Keratinocyte (primary cell): Measurements from ENCODE around the gene TDP1. TPM values are rescaled to one million over a fixed set of nuclear protein-coding genes. Genes with fewer than 3 reads are reported as not detected.

Experiments
- DNase-seq: peaks from one replicate; pipeline ENCODE4 v3.0.0-alpha.2; 2011; ENCODE audit warnings: low read depth, missing footprints, low spot score
- FAIRE-seq: peaks from 2 replicates; lab custom pipeline; 2011; peaks lifted over from hg19 to GRCh38; lab: Jason Lieb, UNC
- H2AFZ ChIP-seq: 2 replicates; pipeline ENCODE4 v1.6.0; 2012; ENCODE audit warnings: low read length, control low read depth, inconsistent platforms; ENCODE audit not compliant: control insufficient read depth
- H3K27ac ChIP-seq: 2 replicates; pipeline ENCODE4 v1.5.1; 2011; ENCODE audit warnings: low read length; ENCODE audit not compliant: control insufficient read depth, insufficient read depth
- H3K27me3 ChIP-seq: 3 replicates; pipeline ENCODE4 v1.6.0; 2011; ENCODE audit warnings: low read length; ENCODE audit not compliant: control insufficient read depth, insufficient read depth; ENCODE audit errors: extremely low read depth
- H3K36me3 ChIP-seq, 2 experiments: 2 replicates in 1 of 2; 3 replicates in 1 of 2; pipeline ENCODE4 v1.5.1; 2011; ENCODE audit warnings: low read length in 2 of 2, mild to moderate bottlenecking in 1 of 2; ENCODE audit not compliant: control insufficient read depth in 2 of 2, insufficient read depth in 2 of 2; ENCODE audit errors: extremely low read depth in 1 of 2
- H3K4me1 ChIP-seq: 3 replicates; pipeline ENCODE4 v1.5.1; 2011; ENCODE audit warnings: low read length; ENCODE audit not compliant: control insufficient read depth, insufficient read depth; ENCODE audit errors: extremely low read depth
- H3K4me2 ChIP-seq: 3 replicates; pipeline ENCODE4 v1.6.0; 2011; ENCODE audit warnings: low read depth, low read length; ENCODE audit not compliant: control insufficient read depth, insufficient read depth; ENCODE audit errors: extremely low read depth
- H3K4me3 ChIP-seq, 3 experiments: fragments of 200-600 bp in 1 of 3; sonication (generic) in 1 of 3; 2 replicates in 2 of 3; 3 replicates in 1 of 3; pipeline ENCODE4 v1.5.1; 2011 to 2016; ENCODE audit warnings: low read length in 3 of 3, mild to moderate bottlenecking in 3 of 3, control low read depth in 2 of 3, inconsistent platforms in 1 of 3, low read depth in 1 of 3, mixed read lengths in 1 of 3, mixed run types in 1 of 3, moderate library complexity in 1 of 3; ENCODE audit not compliant: control insufficient read depth in 2 of 3, insufficient read depth in 2 of 3; ENCODE audit errors: extremely low read depth in 1 of 3
- H3K79me2 ChIP-seq: 2 replicates; pipeline ENCODE4 v1.6.0; 2012; ENCODE audit warnings: low read length; ENCODE audit not compliant: control insufficient read depth, insufficient read depth
- H3K9ac ChIP-seq: 3 replicates; pipeline ENCODE4 v1.6.0; 2011; ENCODE audit warnings: low read length; ENCODE audit not compliant: control insufficient read depth, insufficient read depth; ENCODE audit errors: extremely low read depth
- H3K9me1 ChIP-seq: 3 replicates; pipeline ENCODE4 v1.6.0; 2011; ENCODE audit warnings: low read length; ENCODE audit not compliant: control insufficient read depth, insufficient read depth; ENCODE audit errors: extremely low read depth
- H3K9me3 ChIP-seq: 2 replicates; pipeline ENCODE4 v1.5.1; 2012; ENCODE audit warnings: low read depth, low read length; ENCODE audit not compliant: control insufficient read depth
- H4K20me1 ChIP-seq: 3 replicates; pipeline ENCODE4 v1.6.0; 2011; ENCODE audit warnings: low read length; ENCODE audit not compliant: control insufficient read depth, insufficient read depth; ENCODE audit errors: extremely low read depth
- CTCF ChIP-seq, 3 experiments: IDR thresholded peaks in 1 of 3; conservative IDR thresholded peaks in 1 of 3; optimal IDR thresholded peaks in 1 of 3; 2 replicates in 2 of 3; 3 replicates in 1 of 3; pipeline versions ENCODE3 to v1.5.1; 2011; ENCODE audit warnings: low read length in 3 of 3, mild to moderate bottlenecking in 3 of 3, moderate library complexity in 2 of 3, control low read depth in 1 of 3, inconsistent platforms in 1 of 3; ENCODE audit not compliant: insufficient read depth in 2 of 3; ENCODE audit errors: extremely low read depth in 1 of 3
- EZH2 ChIP-seq: IDR thresholded peaks from one replicate; pipeline ENCODE4 v1.6.1; 2012; ENCODE audit warnings: inconsistent platforms, mild to moderate bottlenecking, low read length, moderate library complexity
- dilution Hi-C: fragments of 300-500 bp; cut with MboI; formaldehyde crosslinking; loops from one replicate; pipeline ENCODE4 v1.7.0; 2020; ENCODE audit warnings: low sequenced_read_pairs; ENCODE audit not compliant: extremely low pct_ligation_motif_present
- polyA plus RNA-seq, 5 experiments: library from polyadenylated mRNA; depleted of rRNA in 3 of 5; stranded (reverse) in 3 of 5; stranded (forward) in 1 of 5; unstranded in 1 of 5; fragments of >200 nt; gene quantifications; 1 replicate in 1 of 5; 2 replicates in 3 of 5; 3 replicates in 1 of 5; pipeline versions ENCODE4 v1.2.1 to v1.2.3, GENCODE V29; 2011 to 2012; ENCODE audit warnings: missing spikeins in 2 of 5, low read depth in 1 of 5, low replicate concordance in 1 of 5

Gene TDP1
- polyA plus RNA-seq, 1 donor (not counting 4 experiments of a cell fraction or from before 2014, with no cell fraction given): 24.9 TPM

- Histone ChIP-seq H3K4me2 (peak overlapping the region; percentile 70), H3K27ac (no peak overlapping the region), H2AFZ (peak overlapping the region; percentile 53), H3K4me1 (peaks cover 7% of the 10 kb centered on the region), H4K20me1 (no peaks in the 10 kb centered on the region), H3K9me1 (no peaks in the 10 kb centered on the region), H3K9ac (no peak overlapping the region), H3K4me3 (peak overlapping the region; percentile 36 to 58 (median 42)), H3K79me2 (no peaks in the 10 kb centered on the region), H3K9me3 (no peaks in the 10 kb centered on the region), H3K36me3 (no peaks in the 10 kb centered on the region), H3K27me3 (peaks cover 53% of the 10 kb centered on the region)
- no peak for FAIRE-seq
- DNase-seq: no peak
- dilution Hi-C loops: no loop called here
- peak in 2 of 3 experiments; percentile 61 for TF ChIP-seq CTCF (optimal IDR thresholded peaks at IDR 0.05 in 1 of 3, IDR thresholded peaks at IDR 0.05 in 1 of 3, conservative IDR thresholded peaks at IDR 0.05 in 1 of 3; ENCODE audit: extremely low read depth in 1 of 3, insufficient read depth in 2 of 3, low read length in 3 of 3)
- TF ChIP-seq EZH2: no peak
Observed at GRCh38 chr14:90060312-90060964, 104.7 kb downstream of the TDP1 start.

GRCh38 chr14:90060965-90061684, 105.4 kb downstream of the TDP1 start:
- no peak for DNase-seq
- dilution Hi-C loops: no loop called here

More at GRCh38 chr14:90060965-90061684, 105.4 kb downstream of the TDP1 start:
- Histone ChIP-seq H3K27ac (no peak overlapping the region), H2AFZ (no peak overlapping the region), H3K9ac (no peak overlapping the region), H3K27me3 (peaks cover 55% of the 10 kb centered on the region), H4K20me1 (no peaks in the 10 kb centered on the region), H3K4me3 (peak overlapping the region; percentile 36 to 58 (median 42)), H3K79me2 (no peaks in the 10 kb centered on the region), H3K36me3 (no peaks in the 10 kb centered on the region), H3K9me3 (no peaks in the 10 kb centered on the region), H3K4me2 (peak overlapping the region; percentile 70), H3K9me1 (no peaks in the 10 kb centered on the region), H3K4me1 (peaks cover 7% of the 10 kb centered on the region)
- TF ChIP-seq CTCF (optimal IDR thresholded peaks at IDR 0.05 in 1 of 3, IDR thresholded peaks at IDR 0.05 in 1 of 3, conservative IDR thresholded peaks at IDR 0.05 in 1 of 3; ENCODE audit: extremely low read depth in 1 of 3, insufficient read depth in 2 of 3, low read length in 3 of 3) (no peak), EZH2 (peak; percentile 96)
- no peak for FAIRE-seq
